Central memory CD4-positive, alpha-beta T cell (primary cell): ENCODE data around the gene SLC6A3.
"Not testable (repeated sequence)": the region's sequence is repeated elsewhere in the genome, so short reads cannot be mapped to it uniquely, and the experiment has no call there.

Experiments used
- DNase-seq: peaks from one replicate; pipeline ENCODE4 v3.0.0; 2022

Gene SLC6A3

GRCh38 chr5:1477341-1477740, 32.1 kb upstream of the SLC6A3 start:
- no peak for DNase-seq

GRCh38 chr5:1476967-1477310, 31.7 kb upstream of the SLC6A3 start:
- no peak for DNase-seq

- DNase-seq, result no peak
Measured at GRCh38 chr5:1476181-1476966, 31.1 kb upstream of the SLC6A3 start.

DNA sequence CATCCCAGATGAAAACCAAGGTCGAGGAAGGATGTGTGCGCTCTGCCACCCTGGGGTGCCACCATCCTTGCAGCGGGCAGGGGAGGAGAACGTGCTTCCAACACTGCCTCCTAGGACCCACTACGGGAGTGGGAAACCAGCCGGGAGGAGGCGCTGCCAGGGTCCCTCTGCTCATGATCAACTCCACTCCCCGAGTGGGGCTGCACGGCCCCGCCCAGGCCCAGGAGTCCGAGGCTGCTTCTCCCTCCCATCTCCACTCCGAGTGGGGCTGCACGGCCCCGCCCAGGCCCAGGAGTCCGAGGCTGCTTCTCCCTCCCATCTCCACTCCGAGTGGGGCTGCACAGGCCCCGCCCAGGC, 30.3 kb upstream of the SLC6A3 start:
- not testable (repeated sequence) for DNase-seq

GRCh38 chr5:1474866-1475543, 29.8 kb upstream of the SLC6A3 start:
- DNase-seq, result no peak

DNA sequence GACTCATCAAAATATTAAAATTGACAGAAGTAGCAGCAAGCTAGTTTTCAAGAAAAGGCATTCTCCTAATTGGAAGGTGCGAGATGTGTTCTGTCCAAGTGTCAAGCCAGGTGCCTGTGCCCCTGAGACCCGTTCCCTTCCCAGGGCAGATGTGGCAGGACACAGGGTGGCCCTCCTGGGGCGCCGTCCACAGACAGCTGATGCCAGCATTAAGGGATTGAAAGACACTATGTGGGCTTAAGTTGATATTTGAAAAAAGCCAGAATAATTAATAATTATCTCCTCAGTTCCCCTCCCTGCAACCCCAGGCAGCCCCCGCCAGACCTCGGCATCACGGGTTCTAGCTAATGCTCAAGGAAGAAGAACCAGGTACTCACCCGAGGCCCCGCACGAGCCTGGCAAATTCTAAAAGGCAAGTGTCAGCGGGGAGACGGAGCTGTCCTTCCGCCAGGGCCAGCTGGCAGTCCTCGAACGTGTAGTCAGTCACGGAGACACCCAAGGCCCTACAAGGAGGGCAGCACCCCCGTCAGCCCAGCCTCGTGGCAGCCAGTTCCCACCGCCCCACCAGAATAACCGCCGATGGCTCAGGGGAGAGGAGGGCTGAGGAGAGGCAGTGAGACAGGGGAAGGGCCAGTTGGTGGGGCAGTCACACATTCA, 29.1 kb upstream of the SLC6A3 start:
- no peak for DNase-seq

DNA sequence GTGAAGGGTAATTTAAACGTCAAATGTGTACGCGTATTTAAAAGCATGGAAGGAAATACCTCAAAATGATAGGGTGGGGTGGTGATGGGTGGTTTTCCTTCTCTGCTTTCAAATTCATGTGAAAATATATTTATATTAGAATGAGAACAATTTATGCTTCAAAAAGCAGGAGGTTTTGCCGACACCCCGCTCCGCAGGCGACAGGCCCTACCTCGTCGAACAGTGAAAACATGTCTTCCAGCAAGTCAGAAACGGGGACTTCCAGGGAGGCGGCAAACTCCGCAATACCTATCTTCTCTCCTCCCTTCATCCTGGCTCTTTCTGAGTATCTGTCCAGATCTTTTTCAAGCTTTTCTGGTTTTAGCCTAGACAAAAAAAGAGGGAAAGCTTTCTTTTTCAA, 28.5 kb upstream of the SLC6A3 start:
- no peak for DNase-seq

DNA sequence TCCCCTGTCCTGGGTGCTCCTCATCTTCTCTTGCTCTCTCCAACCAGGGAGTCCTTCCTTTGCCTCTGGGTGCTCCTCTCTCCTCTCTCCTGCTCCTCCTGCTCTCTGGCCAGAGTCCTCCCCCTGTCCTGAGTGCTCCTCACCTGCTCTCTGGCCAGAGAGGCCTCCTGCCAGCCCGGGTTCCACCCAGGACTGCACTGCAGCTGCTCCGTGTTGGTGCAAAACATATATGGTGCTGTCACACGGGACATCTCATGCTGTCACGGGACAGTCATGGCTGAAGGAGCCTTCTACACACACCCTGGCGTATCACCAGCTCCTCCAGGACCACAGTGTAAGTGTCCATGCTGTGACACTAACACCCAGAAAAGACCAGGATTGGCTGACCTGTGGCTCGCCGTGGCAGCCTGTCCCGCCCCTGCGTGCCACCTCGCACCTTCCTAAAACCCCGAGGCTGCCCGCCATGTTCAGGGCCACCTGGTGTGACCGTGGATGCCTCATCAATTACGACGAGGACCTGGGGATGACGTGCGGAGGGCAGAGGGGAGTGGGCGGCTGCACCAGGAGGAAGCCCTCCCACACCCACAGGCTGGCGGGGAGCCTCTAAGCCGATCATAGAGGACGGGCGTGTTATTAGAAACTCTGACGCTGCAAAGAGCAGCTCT, 27.9 kb upstream of the SLC6A3 start:
- no peak for DNase-seq

- DNase-seq, result no peak
Measured at GRCh38 chr5:1471997-1472963, 27.0 kb upstream of the SLC6A3 start.

DNA sequence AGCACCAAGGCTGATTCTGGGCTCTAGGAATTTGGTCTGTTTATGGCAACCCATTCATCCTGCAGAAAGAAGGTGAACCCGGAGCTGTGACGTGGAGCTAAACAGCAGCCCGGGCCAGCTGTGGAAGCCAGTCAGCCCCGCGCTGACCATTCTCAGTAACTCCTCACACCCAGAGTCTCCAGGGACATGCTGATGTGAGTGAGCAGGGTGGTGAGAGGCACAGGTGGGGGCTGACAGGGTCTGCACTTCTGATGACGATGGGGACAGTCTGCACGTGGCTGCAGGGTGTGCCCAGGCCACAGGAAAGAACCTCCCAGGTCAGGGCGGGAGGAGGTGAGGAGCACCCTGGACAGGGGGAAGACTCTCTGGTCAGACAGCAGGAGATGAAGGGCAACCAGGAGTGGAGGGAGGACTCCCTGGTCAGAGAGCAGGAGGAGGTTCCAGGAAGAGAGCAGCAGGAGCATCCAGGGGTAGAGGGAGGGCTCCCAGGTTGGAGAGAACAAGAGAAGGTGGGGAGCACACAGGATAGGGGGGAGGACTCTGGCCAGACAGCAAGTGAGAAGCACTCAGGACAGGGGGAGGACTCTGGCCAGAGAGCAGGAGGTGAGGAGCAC, 26.1 kb upstream of the SLC6A3 start:
- no peak for DNase-seq

- DNase-seq, result no peak
Measured at GRCh38 chr5:1470762-1471211, 25.5 kb upstream of the SLC6A3 start.

DNA sequence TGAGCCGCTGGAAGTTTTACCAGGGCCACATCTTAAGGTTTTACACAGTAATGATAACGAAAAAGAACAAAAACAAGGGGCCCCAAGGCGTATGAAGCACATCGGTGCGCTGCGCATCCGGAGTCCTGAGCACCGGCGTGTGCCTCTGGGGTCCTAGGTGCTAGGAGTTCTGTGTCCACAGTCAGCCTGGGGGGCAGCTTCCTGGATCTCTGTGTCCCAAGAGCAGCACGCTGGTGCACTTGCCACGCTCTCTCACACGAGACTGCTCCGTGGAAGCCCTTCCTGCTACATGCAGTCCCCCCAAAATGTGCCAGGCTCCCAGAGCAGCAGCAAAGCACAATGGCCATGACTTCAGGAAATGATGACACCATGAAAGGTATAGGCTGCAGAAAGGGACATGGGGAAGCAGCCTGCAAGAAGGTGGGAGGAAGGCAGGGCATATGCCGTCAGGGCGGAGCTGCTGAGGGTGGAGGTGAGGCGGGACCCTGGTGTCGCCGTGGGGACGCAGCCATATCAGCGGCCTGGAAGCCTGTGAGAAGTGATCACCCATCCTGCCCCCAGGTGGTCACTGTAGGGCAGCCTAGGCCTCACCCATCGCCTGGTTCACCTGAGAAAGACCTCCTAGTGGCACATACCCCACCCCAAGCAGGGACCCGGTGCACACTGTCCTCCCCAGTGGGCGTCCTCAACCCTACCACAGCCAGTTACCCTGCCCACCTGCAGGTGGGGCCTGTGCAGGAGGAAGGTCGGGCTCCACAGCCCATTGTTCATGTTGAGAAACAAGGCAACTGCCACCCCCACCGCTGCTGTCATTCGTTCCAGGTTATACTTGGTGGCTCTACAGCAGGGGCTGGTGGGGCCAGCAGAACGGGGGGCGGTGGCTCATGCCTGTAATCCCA, 23.6 kb upstream of the SLC6A3 start:
- DNase-seq, result no peak

DNA sequence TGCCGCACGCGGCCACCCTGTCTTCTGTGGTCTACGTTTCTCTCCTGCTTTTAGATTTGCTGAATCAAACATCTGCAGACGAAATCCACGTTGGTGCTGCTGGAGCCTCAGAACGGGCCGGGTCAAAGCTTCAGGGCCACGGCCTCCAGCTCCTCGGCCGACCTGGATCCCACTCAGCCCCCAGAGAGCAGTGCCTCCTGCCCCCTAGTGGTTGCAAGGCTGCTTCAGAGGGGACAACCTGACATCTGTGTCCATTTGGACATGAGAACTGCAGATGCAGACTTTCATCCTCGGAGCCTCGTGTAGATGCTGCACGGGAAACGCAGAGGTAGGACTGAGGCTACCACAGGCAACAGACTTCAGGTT, 23.0 kb upstream of the SLC6A3 start:
- DNase-seq, result no peak

DNA sequence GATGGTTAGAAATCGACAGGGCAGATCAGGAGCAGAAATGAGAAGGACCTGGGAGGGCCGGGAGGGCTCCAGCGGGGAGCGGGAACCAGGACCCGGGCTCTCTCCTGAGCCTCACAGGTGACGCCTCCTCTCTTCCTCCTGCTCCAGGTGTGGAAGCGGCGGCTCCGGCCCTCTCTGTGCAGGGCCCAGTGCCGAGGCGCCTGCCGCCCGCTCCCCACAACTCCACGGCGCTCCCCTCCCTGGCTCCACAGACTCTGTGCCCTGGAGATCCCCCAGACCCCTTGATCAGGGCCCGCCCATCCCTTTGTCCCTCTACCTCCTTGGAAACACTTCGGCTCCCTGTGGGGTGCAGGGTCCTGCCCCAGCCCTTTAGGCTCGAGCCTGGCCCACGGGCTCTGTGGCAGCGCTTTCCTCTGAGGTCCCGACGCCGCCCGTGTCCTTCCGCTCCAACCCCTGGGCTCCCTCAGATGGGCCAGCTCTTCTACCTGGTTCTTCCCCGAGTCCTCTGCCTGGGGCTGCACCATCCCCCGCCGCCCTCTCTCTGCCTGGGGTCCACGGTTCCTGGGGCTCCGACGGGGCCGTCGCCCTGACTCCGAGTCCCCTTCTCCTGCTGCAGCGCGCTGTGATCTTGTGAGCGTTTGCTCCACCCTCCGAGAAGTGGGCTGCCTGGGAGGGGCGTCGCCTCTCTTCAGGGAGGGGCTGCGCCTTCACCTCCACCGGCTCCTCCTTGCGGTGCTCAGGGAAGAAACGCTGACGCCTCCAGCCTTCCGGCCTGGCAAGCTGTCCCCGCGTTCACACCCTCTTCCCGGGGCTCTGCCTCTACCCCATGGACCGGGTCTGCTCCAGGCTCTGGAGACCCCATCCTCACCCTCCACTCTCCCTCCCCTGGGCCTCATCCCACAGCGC, 22.4 kb upstream of the SLC6A3 start:
- DNase-seq, result no peak

- no peak for DNase-seq
Measured at GRCh38 chr5:1466631-1467265, 21.5 kb upstream of the SLC6A3 start.

DNA sequence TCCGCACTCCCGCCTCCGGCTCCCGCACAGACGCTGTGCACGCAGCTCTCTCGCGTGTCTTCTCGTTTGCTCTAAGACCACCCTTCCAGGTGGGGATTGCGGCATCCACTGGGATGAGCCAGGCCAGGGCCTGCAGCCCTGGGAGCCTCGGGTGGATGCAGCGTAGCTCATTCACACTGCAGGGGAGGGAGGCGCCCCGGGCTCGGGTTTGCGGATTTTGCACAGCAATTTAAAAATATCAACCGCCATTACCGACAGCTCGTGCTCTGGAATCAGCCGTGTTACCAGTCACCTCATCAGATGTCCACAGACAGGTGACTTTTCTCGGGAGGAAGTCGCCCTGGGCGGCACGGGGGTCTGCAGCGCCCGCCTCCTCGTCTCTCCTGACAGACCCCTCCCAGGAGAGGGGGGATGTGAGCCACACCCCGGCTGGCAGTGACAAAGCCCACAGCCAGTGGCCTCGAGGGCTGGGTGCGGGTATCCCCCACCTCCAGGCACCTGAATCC, 20.8 kb upstream of the SLC6A3 start:
- DNase-seq, result no peak

DNA sequence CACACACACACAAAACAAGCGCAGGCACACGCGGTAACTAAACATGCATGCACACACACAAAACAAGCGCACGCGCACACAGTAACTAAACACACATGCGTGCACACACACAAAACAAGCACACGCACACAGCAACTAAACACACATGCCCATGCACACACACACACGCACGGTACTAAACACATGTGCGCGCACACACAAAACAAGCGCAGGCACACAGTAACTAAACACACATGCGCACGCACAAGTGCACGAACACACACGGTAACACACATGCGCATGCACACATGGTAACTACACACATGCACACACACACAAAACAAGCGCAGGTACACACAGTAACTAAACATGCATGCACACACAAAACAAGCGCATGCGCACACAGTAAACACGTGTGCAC, 19.9 kb upstream of the SLC6A3 start:
- no peak for DNase-seq

- no peak for DNase-seq
Measured at GRCh38 chr5:1464511-1464910, 19.3 kb upstream of the SLC6A3 start.

DNA sequence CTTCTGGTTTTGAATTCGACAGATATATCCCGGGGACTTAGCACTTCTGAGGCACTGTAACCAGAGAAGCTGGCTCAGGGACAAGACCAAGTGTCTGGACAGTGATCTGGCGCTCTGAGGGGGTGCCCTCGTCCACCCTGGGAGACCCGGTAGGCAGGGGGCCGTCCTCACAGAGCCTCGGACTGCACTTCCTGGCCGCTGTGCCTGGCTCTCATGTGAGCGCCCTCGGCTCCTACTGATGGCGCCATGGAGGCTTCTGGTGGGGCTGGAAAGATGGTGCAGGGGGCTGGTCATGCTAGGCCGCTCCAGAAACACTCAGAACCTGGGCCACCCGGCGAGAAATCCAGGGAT, 18.8 kb upstream of the SLC6A3 start:
- DNase-seq, result no peak
